ENCODE results near the gene ITFG1.

GRCh38 chr16:47475786-47476185 lies 14.9 kb upstream of the ITFG1 start:
- TF ChIP-seq CTCF (conservative IDR thresholded peaks at IDR 0.05; ENCODE audit: low read length) (no peak), EZH2phosphoT487 (IDR thresholded peaks at IDR 0.05; ENCODE audit: borderline replicate concordance, low read depth, low read length) (no peak)

Measured in OCI-LY7 (cell line).